Activated CD4-positive, alpha-beta T cell treated with anti-CD3 and anti-CD28 coated beads, Interleukin-10, Interleukin-2, amounts not matched to agents 100 ng/mL and 50 ng/mL, durations not matched to agents 16 hours and 8 hours (primary cell): ENCODE measurements around the gene RASGRF2.
A peak's percentile ranks its signal among the peaks of the same experiment; 100 is the strongest.
"Not testable (repeated sequence)": the region's sequence is repeated elsewhere in the genome, so short reads cannot be mapped to it uniquely, and the experiment has no call there.

Source experiments
- DNase-seq: peaks from one replicate; pipeline ENCODE4 v3.0.0-alpha.2; 2020

RASGRF2 gene

GRCh38 chr5:81080809-81081460, 120.8 kb downstream of the RASGRF2 start:
- no peak for DNase-seq

- no peak for DNase-seq
These were observed 121.3 kb downstream of the RASGRF2 start for GRCh38 chr5:81081461-81081835.

- no peak for DNase-seq
These were observed 126.7 kb downstream of the RASGRF2 start for GRCh38 chr5:81086881-81087281.

GRCh38 chr5:81091199-81091598, 131.0 kb downstream of the RASGRF2 start:
- no peak for DNase-seq

- no peak for DNase-seq
These were observed 133.5 kb downstream of the RASGRF2 start for GRCh38 chr5:81093536-81094196.

GRCh38 chr5:81095835-81096234, 135.7 kb downstream of the RASGRF2 start:
- no peak for DNase-seq

- no peak for DNase-seq
These were observed 137.6 kb downstream of the RASGRF2 start for GRCh38 chr5:81097713-81098112.

- peak; percentile 4 for DNase-seq
These were observed 145.2 kb downstream of the RASGRF2 start for GRCh38 chr5:81105261-81105877.

- no peak for DNase-seq
These were observed 155.1 kb downstream of the RASGRF2 start for GRCh38 chr5:81115261-81115660.

GRCh38 chr5:81117566-81117965, 157.4 kb downstream of the RASGRF2 start:
- no peak for DNase-seq

GRCh38 chr5:81121273-81121672, 161.1 kb downstream of the RASGRF2 start:
- no peak for DNase-seq

GRCh38 chr5:81121836-81122630, 161.9 kb downstream of the RASGRF2 start:
- peak; percentile 22 for DNase-seq

GRCh38 chr5:81124689-81125088, 164.5 kb downstream of the RASGRF2 start:
- not testable (repeated sequence) for DNase-seq

GRCh38 chr5:81125959-81126358, 165.8 kb downstream of the RASGRF2 start:
- no peak for DNase-seq

- no peak for DNase-seq
These were observed 168.3 kb downstream of the RASGRF2 start for GRCh38 chr5:81128416-81128815.

GRCh38 chr5:81132381-81132780, 172.2 kb downstream of the RASGRF2 start:
- DNase-seq = no peak

- no peak for DNase-seq
These were observed 173.9 kb downstream of the RASGRF2 start for GRCh38 chr5:81134066-81134465.

- DNase-seq = no peak
These were observed 174.4 kb downstream of the RASGRF2 start for GRCh38 chr5:81134566-81134965.

GRCh38 chr5:81136557-81136956, 176.4 kb downstream of the RASGRF2 start:
- DNase-seq = no peak

- DNase-seq = no peak
These were observed 177.7 kb downstream of the RASGRF2 start for GRCh38 chr5:81137833-81138232.

GRCh38 chr5:81140441-81140840, 180.3 kb downstream of the RASGRF2 start:
- DNase-seq = no peak

- no peak for DNase-seq
These were observed 180.8 kb downstream of the RASGRF2 start for GRCh38 chr5:81140943-81141342.

- no peak for DNase-seq
These were observed 181.9 kb downstream of the RASGRF2 start for GRCh38 chr5:81142108-81142507.
